Measurements from ENCODE around the gene TECPR1.

DNA sequence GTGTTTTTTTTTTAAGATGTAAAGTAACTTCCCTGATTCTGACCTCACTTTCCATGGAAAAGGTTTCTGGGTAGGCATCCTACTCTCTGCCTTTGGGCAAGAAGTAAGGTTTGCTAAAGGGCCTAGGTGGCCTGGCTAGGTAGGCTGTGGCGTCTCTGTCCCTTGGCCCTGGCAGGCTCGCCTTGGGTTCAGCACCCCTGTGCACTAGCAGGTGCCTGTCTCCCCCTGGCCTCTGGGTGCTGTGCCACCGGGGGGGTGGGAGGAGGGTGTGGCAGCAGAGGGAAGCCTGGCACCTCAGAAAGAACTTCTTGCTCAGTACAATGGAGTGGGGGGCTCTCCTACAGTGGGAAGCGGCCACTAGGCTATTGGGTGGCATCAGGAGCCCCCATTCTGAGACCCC is 14.0 kb downstream of the TECPR1 start:
- TF ChIP-seq, protein P1, sequence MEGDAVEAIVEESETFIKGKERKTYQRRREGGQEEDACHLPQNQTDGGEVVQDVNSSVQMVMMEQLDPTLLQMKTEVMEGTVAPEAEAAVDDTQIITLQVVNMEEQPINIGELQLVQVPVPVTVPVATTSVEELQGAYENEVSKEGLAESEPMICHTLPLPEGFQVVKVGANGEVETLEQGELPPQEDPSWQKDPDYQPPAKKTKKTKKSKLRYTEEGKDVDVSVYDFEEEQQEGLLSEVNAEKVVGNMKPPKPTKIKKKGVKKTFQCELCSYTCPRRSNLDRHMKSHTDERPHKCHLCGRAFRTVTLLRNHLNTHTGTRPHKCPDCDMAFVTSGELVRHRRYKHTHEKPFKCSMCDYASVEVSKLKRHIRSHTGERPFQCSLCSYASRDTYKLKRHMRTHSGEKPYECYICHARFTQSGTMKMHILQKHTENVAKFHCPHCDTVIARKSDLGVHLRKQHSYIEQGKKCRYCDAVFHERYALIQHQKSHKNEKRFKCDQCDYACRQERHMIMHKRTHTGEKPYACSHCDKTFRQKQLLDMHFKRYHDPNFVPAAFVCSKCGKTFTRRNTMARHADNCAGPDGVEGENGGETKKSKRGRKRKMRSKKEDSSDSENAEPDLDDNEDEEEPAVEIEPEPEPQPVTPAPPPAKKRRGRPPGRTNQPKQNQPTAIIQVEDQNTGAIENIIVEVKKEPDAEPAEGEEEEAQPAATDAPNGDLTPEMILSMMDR (IDR thresholded peaks at IDR 0.05; ENCODE audit: insufficient read depth, low read length): no peak
- no peak for TF ChIP-seq POLR2AphosphoS5 (IDR thresholded peaks at IDR 0.05; ENCODE audit: low read depth)
- TF ChIP-seq, protein P2, sequence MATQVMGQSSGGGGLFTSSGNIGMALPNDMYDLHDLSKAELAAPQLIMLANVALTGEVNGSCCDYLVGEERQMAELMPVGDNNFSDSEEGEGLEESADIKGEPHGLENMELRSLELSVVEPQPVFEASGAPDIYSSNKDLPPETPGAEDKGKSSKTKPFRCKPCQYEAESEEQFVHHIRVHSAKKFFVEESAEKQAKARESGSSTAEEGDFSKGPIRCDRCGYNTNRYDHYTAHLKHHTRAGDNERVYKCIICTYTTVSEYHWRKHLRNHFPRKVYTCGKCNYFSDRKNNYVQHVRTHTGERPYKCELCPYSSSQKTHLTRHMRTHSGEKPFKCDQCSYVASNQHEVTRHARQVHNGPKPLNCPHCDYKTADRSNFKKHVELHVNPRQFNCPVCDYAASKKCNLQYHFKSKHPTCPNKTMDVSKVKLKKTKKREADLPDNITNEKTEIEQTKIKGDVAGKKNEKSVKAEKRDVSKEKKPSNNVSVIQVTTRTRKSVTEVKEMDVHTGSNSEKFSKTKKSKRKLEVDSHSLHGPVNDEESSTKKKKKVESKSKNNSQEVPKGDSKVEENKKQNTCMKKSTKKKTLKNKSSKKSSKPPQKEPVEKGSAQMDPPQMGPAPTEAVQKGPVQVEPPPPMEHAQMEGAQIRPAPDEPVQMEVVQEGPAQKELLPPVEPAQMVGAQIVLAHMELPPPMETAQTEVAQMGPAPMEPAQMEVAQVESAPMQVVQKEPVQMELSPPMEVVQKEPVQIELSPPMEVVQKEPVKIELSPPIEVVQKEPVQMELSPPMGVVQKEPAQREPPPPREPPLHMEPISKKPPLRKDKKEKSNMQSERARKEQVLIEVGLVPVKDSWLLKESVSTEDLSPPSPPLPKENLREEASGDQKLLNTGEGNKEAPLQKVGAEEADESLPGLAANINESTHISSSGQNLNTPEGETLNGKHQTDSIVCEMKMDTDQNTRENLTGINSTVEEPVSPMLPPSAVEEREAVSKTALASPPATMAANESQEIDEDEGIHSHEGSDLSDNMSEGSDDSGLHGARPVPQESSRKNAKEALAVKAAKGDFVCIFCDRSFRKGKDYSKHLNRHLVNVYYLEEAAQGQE (IDR thresholded peaks at IDR 0.05; ENCODE audit: insufficient replicate concordance, low read depth): no peak
- no peak for TF ChIP-seq GABPA (IDR thresholded peaks at IDR 0.05; ENCODE audit: low read depth)
